Caco-2 (cell line): ENCODE measurements around the gene FOCAD. TPM values are rescaled to one million over a fixed set of nuclear protein-coding genes. Genes with fewer than 3 reads are reported as not detected.

Experiments used
- BruUV-seq: library from RNA; stranded (reverse); fragments of 400-500 nt; replicated peaks from 2 replicates; lab custom pipeline; 2021; lab: Mats Ljungman, UMichigan
- CTCF ChIA-PET: fragments of 300-600 bp; sonication (Branson Sonifier 250); formaldehyde crosslinking; loops from one replicate; lab custom pipeline; 2022; ENCODE audit warnings: antibody characterized with exemption; lab: Charles Lee
- POLR2A ChIA-PET: fragments of 300-600 bp; sonication (Branson Sonifier 250); formaldehyde crosslinking; loops from one replicate; lab custom pipeline; 2022; ENCODE audit warnings: antibody characterized with exemption; lab: Charles Lee
- DNase-seq, 2 experiments: peaks; one replicate each; pipeline versions ENCODE4 v3.0.0 to v3.0.0-alpha.2; 2020 to 2022
- H3K27me3 ChIP-seq: replicated peaks from 2 replicates; pipeline ENCODE4 v1.6.0; 2011; ENCODE audit warnings: low read length; ENCODE audit not compliant: control insufficient read depth, insufficient read depth
- H3K36me3 ChIP-seq: 2 replicates; pipeline ENCODE4 v1.5.1; 2011; ENCODE audit warnings: low read length; ENCODE audit not compliant: control insufficient read depth, insufficient read depth
- H3K4me1 ChIP-seq: fragments of 250-450 bp; sonication (Bioruptor Pico); 2 replicates; pipeline ENCODE4 v1.5.1; 2020; ENCODE audit warnings: mild to moderate bottlenecking
- H3K4me3 ChIP-seq: 2 replicates; pipeline ENCODE4 v1.5.1; 2011; ENCODE audit warnings: low read depth, mild to moderate bottlenecking, control low read depth, low read length
- H3K9me3 ChIP-seq: fragments of 250-450 bp; sonication (Bioruptor Pico); 2 replicates; pipeline ENCODE4 v1.5.1; 2020; ENCODE audit warnings: mild to moderate bottlenecking, moderate library complexity
- H3K27ac Mint-ChIP-seq: one replicate; pipeline ENCODE4 v1.8.0; 2022; ENCODE audit warnings: mixed read lengths; ENCODE audit not compliant: unreplicated experiment
- H3K27me3 Mint-ChIP-seq: one replicate; pipeline ENCODE4 v1.8.0; 2022; ENCODE audit warnings: mixed read lengths; ENCODE audit not compliant: insufficient read depth, unreplicated experiment
- H3K36me3 Mint-ChIP-seq: one replicate; pipeline ENCODE4 v1.8.0; 2022; ENCODE audit warnings: mild to moderate bottlenecking, mixed read lengths; ENCODE audit not compliant: insufficient read depth, unreplicated experiment
- H3K4me1 Mint-ChIP-seq: one replicate; pipeline ENCODE4 v1.8.0; 2022; ENCODE audit warnings: low read depth, mixed read lengths; ENCODE audit not compliant: unreplicated experiment
- H3K4me3 Mint-ChIP-seq: one replicate; pipeline ENCODE4 v1.8.0; 2022; ENCODE audit warnings: mild to moderate bottlenecking, moderate library complexity, mixed read lengths; ENCODE audit not compliant: unreplicated experiment
- H3K9me3 Mint-ChIP-seq: one replicate; pipeline ENCODE4 v1.8.0; 2022; ENCODE audit warnings: mixed read lengths; ENCODE audit not compliant: unreplicated experiment
- intact Hi-C: fragments of 100-400 bp; cut with micrococcal nuclease; formaldehyde crosslinking; loops from one replicate; pipeline ENCODE4 v1.10.0; 2022; ENCODE audit not compliant: unreplicated experiment
- total RNA-seq: library from RNA; stranded (reverse); gene quantifications from 2 replicates; pipeline ENCODE4 v1.2.3, GENCODE V29; 2022
- TF ChIP-seq, protein P1 (sequence below), 2 experiments: fragments of 200-600 bp in 1 of 2; IDR thresholded peaks; 1 replicate in 1 of 2; 2 replicates in 1 of 2; pipeline versions ENCODE4 v1.5.1 to v1.8.0; 2011 to 2022; ENCODE audit warnings: antibody characterized with exemption in 1 of 2, control low read depth in 1 of 2, inconsistent platforms in 1 of 2, low read depth in 1 of 2, low read length in 1 of 2, mild to moderate bottlenecking in 1 of 2, moderate library complexity in 1 of 2; ENCODE audit not compliant: insufficient read depth in 1 of 2, severe bottlenecking in 1 of 2, unreplicated experiment in 1 of 2

Gene FOCAD
- total RNA-seq, 1 experiment from 2014 or later: 20.4 TPM

- no peaks in the 10 kb centered on the region for H3K9me3 ChIP-seq
- no peaks in the 10 kb centered on the region for H3K36me3 Mint-ChIP-seq
- ChIA-PET CTCF (interaction anchor here (0.6 kb wide), 1 partner anchor 337 kb away, joined by 3 read pairs; no protein-coding TSS in a partner anchor), POLR2A (no interaction called here)
- no peak overlapping the region for H3K27ac Mint-ChIP-seq
- H3K27me3 ChIP-seq: no peaks in the 10 kb centered on the region
- H3K4me1 Mint-ChIP-seq: no peaks in the 10 kb centered on the region
- no peak for DNase-seq
- no peak overlapping the region for H3K4me3 Mint-ChIP-seq
- no TSS peak for BruUV-seq
- no peak overlapping the region for H3K4me3 ChIP-seq
- no peaks in the 10 kb centered on the region for H3K4me1 ChIP-seq
- TF ChIP-seq, protein P1, sequence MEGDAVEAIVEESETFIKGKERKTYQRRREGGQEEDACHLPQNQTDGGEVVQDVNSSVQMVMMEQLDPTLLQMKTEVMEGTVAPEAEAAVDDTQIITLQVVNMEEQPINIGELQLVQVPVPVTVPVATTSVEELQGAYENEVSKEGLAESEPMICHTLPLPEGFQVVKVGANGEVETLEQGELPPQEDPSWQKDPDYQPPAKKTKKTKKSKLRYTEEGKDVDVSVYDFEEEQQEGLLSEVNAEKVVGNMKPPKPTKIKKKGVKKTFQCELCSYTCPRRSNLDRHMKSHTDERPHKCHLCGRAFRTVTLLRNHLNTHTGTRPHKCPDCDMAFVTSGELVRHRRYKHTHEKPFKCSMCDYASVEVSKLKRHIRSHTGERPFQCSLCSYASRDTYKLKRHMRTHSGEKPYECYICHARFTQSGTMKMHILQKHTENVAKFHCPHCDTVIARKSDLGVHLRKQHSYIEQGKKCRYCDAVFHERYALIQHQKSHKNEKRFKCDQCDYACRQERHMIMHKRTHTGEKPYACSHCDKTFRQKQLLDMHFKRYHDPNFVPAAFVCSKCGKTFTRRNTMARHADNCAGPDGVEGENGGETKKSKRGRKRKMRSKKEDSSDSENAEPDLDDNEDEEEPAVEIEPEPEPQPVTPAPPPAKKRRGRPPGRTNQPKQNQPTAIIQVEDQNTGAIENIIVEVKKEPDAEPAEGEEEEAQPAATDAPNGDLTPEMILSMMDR (IDR thresholded peaks at IDR 0.05; ENCODE audit: insufficient read depth in 1 of 2, low read depth in 1 of 2, low read length in 1 of 2, severe bottlenecking in 1 of 2, unreplicated experiment in 1 of 2): no peak
- H3K36me3 ChIP-seq: no peaks in the 10 kb centered on the region
- H3K9me3 Mint-ChIP-seq: no peaks in the 10 kb centered on the region
- intact Hi-C loops: no loop called here
- H3K27me3 Mint-ChIP-seq: no peaks in the 10 kb centered on the region
These were observed 19.1 kb downstream of the FOCAD start for GRCh38 chr9:20703146-20703545.

GRCh38 chr9:20707708-20708107 lies 23.6 kb downstream of the FOCAD start:
- BruUV-seq: no TSS peak
- Histone ChIP-seq H3K4me3 (no peak overlapping the region), H3K36me3 (no peaks in the 10 kb centered on the region), H3K9me3 (no peaks in the 10 kb centered on the region), H3K4me1 (no peaks in the 10 kb centered on the region), H3K27me3 (no peaks in the 10 kb centered on the region)
- intact Hi-C loops: no loop called here
- H3K4me1 Mint-ChIP-seq: no peaks in the 10 kb centered on the region
- CTCF ChIA-PET: no interaction called here
- no peaks in the 10 kb centered on the region for H3K9me3 Mint-ChIP-seq
- TF ChIP-seq, protein P1 (IDR thresholded peaks at IDR 0.05; ENCODE audit: insufficient read depth in 1 of 2, low read depth in 1 of 2, low read length in 1 of 2, severe bottlenecking in 1 of 2, unreplicated experiment in 1 of 2): no peak
- no peak overlapping the region for H3K27ac Mint-ChIP-seq
- POLR2A ChIA-PET: no interaction called here
- no peaks in the 10 kb centered on the region for H3K27me3 Mint-ChIP-seq
- DNase-seq: no peak
- H3K36me3 Mint-ChIP-seq: peaks cover 6% of the 10 kb centered on the region
- H3K4me3 Mint-ChIP-seq: no peak overlapping the region

DNA sequence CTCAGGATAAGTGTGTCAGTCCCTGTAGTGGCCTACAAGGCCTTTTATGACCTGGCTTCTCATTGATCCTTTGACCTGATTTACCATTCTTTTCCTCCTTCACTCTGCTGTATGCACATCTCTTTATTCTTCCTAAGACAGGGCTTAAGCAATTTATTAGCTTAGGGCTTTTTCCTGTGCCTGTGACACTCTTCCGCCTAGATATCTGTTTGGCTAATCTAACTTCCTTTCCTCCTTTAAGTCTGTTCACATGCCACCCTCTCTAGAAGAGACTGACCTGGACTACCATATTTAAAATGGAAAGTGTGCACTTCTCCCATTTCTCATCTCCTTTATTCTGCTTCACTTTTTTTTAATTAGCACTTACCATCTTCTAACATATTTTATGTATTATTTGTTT lies 29.1 kb downstream of the FOCAD start:
- ChIA-PET CTCF (interaction anchor here (0.6 kb wide), 1 partner anchor 1181 kb away, joined by 7 read pairs; no protein-coding TSS in a partner anchor), POLR2A (no interaction called here)
- peaks cover 6% of the 10 kb centered on the region for H3K36me3 Mint-ChIP-seq
- H3K9me3 ChIP-seq: no peaks in the 10 kb centered on the region
- DNase-seq: no peak
- peaks cover 12% of the 10 kb centered on the region for H3K4me1 Mint-ChIP-seq
- H3K4me3 ChIP-seq: no peak overlapping the region
- H3K27ac Mint-ChIP-seq: no peak overlapping the region
- intact Hi-C loops: no loop called here
- H3K27me3 Mint-ChIP-seq: no peaks in the 10 kb centered on the region
- TF ChIP-seq, protein P1 (IDR thresholded peaks at IDR 0.05; ENCODE audit: insufficient read depth in 1 of 2, low read depth in 1 of 2, low read length in 1 of 2, severe bottlenecking in 1 of 2, unreplicated experiment in 1 of 2): no peak
- no peaks in the 10 kb centered on the region for H3K27me3 ChIP-seq
- H3K9me3 Mint-ChIP-seq: no peaks in the 10 kb centered on the region
- H3K4me3 Mint-ChIP-seq: no peak overlapping the region
- H3K36me3 ChIP-seq: no peaks in the 10 kb centered on the region
- BruUV-seq: no TSS peak
- H3K4me1 ChIP-seq: no peaks in the 10 kb centered on the region
